GM19351 (cell line): ENCODE measurements around the gene TMSB15C.
"Not testable (repeated sequence)": the region's sequence is repeated elsewhere in the genome, so short reads cannot be mapped to it uniquely, and the experiment has no call there.

Source experiments
- ATAC-seq: cut with Tn5 transposase; IDR thresholded peaks from one replicate; pipeline ENCODE4 v1.9.1; 2021; ENCODE audit warnings: mild to moderate bottlenecking, moderate library complexity; ENCODE audit not compliant: unreplicated experiment

Gene TMSB15C

DNA sequence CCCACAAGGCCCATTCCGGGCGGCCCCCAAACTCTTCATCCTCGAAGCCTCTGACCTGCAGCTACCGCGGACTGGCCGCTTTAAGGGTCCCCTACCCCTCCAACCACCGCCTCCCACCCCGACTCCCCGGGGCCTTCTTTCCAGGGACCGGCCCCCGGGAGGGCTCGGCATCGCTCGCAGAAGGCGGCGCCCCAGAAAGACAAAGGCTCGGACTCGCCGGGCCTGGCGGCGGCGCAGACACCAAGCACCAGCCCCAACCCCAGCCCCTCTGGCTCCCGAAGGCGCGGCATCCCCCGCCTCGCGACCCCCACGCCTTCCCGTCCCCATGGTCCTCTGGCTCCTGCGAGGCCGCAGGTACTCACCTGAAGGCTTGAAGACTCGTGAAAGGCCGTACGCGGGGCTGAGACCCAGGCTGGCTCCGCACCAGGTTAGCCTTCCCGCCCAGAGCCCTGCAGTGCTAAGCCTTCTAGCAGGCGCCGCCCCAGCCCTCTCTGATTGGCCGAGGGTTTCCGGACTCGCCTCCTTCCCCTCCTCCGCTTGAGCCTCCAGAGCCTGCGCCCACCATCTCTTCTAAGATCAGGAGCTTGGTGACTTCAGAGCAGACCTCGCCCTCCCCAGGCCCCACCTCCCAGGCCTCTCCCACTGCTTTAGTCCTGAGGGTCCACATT lies at the start of gene TMSB15C:
Gene TMSB15C, minus strand, starts transcription at position 459 of the 668 bp plus-strand sequence.
- peak; percentile 98 for ATAC-seq

DNA sequence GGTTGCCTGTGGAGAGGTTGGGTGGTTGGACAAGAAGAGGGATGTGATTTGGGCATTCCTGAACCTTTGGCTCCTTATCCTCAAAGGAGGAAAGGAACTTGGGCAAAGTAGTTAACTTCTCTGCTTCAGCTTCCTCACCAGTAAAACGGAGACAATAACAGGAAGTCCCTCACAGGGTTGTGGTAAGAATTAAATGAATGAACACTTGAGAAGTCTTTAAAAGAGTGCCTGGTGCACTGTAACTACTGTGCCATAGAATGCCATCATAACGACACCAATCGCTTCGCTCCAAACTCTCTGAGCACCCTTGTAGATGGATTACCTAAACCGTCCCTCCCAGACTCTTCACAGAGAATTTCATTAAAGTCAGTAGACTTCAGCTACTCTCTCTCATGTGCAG lies 46.8 kb upstream of the TMSB15C start:
- no peak for ATAC-seq

DNA sequence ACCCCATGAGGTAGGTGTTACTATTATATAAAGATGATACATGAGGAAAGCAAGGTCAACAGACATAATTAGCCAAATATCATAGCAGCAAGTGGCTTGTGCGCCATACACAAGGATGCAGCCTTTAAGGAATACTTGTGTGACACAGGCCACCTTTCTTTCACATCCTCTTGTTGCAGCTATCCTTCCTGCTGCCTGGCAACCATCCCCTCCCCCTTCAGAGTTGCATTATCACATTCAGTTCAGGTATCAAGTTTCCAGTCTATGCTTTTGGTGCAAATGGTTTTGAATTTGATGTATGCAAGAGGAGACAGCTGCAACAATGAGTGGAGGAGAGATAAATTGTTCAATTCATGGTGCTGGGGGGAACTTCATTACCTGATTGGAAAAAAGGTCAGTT lies 42.7 kb upstream of the TMSB15C start:
- ATAC-seq, result no peak

DNA sequence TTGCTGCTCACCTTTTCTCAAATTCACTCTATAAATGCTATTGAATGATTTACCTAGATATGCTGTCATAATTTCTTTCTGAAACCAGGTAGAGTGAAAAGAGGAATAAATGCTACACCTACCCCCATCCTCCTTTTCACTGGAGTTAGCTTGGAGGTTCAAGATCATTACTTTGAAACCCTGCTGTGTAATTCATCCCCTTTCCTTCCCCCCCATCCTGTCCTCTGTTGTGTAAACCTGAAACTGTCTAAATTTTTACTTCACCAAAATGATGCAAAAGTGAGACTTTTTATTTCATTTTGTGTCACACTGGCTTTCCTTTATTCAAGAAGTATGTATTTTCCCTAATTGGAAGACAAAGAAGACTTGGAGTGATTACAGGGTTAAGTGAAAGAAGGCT lies 41.7 kb upstream of the TMSB15C start:
- no peak for ATAC-seq

DNA sequence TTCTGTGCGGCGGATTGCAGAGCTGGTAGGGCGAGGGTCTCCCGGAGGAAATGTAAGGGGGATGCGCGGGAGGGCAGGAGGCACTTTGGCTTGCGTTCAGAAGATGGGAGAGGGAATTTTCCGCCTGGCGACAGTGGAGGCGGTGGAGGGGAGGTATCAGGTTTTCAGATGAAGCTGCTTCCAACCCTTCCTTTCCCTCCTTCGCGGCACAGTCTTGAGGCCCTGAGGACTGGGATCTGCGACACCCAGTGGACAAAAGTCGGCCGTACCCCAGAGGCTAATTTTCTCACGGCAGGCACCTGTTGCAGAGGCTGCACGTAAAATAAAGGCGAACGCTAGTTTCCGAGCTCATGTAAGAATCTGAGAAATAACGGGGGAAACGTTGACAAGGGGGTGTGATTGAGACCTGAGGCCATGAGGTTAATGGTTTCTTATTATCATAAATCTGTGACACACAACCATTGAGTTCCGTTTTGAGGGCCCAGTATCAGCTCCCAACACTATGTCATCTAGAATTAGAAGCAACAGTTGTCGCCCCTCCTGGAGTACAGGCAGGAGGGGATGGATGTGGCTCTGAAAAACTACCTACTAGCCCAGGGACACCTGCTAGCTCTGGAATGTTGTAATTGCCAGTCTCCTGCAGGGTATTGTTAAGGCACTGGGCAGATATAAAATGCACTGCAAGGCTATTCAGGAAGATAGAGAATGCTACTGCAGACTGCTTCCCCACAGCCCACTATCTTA lies 37.4 kb upstream of the TMSB15C start:
- ATAC-seq, result peak; percentile 49

DNA sequence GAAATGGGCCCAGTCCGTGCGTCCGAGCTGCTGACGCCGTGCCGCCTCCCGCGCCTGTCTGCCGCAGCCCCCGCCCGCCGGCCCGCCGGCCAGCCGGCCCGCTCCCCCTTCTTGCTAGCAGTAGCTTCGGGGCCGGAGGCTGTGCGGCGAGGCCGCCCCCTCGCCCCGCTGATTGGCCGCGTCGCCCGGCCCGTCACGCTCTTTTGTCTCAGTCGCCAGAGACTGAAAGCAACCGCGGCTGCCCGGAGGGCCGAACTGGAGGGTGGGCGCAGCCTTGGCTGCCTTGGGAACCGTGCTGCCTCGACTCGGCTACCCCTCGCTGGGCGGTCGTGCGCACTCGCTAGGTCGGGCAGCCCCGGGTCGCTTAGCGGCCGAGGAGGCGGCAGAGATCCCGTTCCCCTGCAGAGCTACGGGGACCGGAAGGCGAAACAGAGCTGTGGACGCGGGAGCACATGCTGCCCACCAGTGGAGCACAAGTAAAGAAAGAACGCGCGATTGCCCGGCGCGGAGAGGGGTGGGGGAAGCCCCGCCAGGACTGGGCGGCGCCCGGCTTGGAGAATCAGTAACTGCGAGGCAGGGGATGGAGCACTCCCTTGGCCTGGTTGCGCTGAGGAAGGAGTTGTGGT lies 36.4 kb upstream of the TMSB15C start, which contains the start of gene ZCCHC18:
Gene ZCCHC18, plus strand, starts transcription at position 198 of the 626 bp plus-strand sequence. CDS start 1,589 bp downstream, outside the sequence.
- ATAC-seq, result peak; percentile 64

DNA sequence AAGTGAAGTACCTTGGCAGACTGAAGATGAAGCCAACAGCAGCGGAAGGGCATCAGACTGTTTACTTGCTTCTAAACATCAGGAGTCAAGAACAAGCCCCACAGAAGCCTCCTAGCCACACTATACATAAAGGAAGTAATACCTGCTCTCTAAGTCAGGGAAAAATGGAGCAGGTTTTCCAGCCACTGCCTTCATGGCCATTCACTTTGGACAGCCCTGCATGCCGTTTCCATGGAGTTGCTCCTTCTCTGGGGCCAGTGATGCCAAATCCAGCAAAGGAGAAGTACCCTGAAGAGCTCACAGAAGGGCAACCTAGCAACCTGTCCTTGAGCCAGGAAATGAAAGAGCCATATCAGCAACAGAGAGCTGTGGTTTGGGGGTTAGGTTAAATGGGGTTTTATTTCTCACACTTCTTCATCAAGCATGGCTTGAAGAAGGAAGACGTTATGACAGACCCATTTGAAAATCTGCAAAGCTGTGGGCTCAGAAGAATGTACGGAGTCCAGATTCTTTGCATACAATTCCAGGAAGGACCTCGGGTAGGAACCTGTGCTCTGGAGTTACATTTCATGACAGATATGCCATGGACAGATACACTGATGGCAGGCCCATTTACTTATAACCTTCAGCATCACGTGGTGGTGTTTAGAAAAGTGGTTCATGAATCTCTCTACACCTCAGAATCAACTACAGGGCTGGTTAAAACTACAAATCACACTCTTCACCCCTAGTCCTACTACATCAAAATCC lies 34.6 kb upstream of the TMSB15C start:
- peak; percentile 48 for ATAC-seq

DNA sequence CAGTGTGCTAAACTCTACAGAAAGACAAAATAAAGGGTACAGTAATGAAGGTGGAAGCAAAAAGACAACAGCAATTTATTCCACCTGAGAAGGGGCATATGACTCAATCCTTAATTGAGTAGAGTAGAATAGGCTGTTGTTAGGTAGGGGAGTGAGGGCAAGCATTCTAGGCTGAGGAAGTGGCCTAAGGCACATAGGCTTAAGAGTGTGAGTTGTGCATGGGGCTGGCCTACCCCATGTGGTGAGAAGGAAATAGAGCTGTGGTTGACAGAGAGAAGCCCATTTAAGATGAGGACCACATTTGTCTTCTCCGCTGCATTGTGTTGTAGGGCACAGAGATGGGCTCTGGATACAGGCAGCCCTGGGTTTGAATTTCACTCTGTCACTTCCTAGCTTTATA lies 32.9 kb upstream of the TMSB15C start:
- no peak for ATAC-seq

DNA sequence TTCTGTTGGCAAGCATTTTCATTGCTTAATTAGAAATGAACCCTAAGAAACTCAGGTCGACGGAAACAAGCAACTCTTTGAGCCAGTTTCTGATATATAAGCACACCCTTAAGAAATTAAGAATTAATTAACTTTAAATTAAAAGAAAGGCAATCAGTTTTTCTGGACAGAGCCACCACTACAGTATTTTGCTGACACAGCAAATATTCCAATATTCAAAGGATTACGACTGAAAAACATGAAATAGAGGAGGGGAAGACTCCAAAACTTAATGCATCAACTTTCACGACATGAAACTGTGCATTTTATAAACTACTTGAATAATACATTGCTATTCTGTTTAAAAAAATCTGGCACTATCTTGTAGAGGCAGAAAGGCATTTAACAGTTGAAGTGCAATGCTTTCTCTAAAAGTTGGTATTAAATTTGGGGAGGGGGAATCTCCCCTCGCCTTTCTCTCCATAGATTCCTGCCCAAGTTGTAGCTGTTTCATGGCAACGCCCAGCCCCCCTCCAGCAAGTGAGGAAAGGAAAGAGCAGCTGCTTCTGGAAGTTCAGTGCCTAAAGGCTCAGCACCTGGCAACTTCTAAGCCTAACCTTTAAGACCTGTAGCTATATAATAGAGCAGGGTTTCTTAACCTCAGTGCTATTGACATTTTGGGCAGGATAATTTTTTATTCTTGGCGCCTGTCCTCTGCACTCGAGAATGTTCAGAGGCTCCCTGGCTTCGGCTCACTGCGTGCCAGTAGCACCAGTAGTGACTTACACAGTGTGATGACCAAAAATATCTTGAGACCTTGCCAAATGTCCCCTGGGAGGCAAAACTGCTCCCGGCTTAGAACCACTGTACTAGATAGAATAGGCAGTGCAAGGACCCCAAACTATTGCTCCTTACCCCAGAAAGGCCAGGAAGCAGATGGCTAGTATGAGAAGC lies 29.6 kb upstream of the TMSB15C start:
- ATAC-seq, result no peak

DNA sequence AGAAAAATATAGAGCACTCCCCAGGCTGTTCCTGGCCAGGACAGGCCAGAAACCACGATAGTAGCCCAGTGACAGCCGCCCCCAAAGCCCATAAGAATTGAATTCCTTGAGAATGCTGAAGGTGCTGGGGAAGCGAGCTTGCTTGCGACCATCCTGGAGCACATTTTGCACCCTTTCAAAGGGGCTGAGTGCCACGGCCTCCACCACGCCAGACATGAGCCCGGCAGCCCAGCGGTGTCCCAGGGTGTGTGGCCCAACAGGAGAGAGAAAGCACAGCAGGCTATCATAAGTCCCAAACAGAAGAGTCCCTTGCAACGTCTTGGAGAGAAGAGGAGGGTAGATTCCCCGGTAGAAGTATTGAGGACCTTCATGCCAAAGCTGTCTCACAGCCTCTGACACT lies 28.6 kb upstream of the TMSB15C start:
- no peak for ATAC-seq

DNA sequence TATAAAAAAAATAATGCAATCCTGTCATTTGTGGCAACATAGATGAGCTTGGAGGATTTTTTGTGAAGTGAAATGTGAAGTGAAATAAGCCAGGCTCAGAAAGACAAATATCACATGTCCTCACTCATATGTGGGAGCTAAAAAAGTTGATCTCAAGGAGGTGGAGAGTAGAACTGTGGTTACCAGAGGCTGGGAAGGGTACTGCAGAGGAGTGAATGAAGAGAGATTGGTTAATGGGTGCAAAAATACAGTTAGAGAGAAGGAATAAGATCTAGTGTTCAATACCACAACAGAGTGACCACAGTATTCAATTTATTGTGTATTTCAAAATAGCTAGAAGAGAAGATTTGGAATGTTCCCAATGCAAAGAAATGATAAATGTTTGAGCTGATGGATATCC lies 22.9 kb upstream of the TMSB15C start:
- no peak for ATAC-seq

DNA sequence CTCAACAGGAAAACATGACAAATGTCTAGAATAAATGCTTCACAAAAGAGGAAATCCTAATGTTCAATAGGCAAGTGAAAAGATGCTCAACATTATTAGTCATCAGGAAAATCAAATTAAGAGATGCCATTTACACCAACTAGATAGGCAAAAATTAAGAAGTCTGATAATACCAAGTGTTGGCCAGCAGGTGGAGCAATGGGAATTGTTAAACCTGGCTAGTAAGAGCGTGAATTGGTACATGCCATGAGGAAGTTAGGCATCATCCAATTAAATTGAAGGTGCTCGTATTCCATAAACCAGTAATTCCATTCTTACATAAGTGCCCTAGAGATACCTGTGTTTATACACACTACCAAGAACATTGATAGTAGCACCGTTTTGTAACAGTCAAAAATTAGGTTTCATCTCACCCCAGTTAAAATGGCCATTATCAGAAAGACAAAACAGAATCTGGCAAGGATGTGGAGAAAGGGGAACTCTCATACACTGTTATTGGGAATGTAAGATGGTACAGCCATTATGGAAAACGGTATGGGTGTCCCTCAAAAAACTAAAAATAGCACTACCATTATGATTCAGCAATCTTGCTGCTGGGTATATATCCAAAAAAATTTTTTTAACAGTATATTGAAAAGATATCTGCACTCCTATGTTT lies 22.2 kb upstream of the TMSB15C start:
- ATAC-seq, result peak; percentile 91

DNA sequence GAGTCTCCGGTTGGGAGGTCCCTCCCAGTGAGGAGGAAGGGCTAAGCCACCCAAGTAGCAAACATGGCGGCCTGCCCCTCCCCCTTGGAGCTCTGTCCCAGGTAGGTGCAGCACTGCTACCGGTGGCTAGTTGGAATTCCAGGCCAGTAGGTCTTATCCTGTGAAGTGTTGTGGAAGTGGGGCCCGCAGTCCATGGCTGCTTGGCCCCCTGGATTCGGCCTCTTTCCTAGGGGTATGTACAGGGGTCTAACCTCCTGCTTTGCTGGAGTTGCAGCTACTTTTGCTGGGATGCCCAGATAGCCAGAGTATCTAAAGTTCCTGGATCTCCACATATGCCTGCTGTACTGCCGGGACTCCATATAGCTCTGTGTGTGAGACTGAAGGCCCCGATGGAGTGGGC lies 9.9 kb upstream of the TMSB15C start:
- ATAC-seq, result no peak

DNA sequence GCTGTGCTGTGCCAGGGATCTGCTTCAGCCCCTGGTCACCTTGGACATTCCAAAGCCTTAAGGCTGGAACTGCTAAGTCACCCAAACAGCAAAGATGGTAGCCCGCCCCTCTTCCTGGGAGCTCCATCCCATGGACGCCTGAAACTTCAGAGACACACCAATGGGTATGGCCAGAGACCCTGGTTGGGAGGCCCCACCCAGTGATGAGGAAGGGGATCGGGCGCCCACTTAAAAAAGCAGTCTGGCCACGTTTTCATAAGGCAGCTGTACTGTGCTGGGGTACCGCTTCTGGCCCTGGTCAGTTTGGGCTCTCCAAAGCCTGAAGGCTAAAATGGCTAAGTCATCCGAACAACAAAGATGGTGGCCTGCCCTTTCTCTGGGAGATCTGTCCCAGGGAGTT lies 9.4 kb upstream of the TMSB15C start:
- ATAC-seq, result no peak

DNA sequence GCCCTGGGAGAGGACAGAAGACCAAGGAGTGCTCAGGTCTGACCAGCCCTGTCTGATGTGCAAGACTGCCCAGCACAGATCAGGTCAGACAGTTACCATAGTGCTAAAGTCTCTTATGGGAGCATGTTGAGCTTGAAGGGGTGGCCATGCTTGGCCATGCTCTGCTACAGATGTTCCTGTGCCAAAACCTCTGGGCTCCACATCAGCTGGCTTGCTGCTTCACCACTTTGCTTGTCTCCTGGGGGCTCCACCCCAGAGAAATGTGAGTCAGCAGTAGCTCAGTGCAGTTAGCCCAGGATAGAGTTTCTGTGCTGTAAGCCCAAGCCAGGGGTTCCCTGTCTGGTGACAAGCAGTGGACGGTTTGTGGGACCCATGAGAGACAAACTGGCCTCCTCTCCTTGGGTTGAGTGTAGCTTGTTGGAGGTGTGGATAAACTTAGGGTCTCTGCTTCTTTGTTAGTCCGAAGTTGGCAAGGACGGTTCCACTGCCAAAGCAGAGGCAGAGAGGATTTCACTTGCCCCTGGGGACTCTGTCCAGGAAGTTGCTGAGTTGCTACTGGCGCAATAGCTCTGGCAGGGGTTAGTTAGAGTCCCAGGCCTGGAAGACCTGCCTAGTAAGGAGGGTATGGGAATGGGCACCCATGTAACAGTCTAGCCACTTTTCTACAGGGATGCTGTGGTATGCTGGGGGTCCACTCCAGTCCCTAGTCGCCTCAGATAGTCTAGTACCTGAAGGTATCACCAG lies 8.7 kb upstream of the TMSB15C start:
- no peak for ATAC-seq

DNA sequence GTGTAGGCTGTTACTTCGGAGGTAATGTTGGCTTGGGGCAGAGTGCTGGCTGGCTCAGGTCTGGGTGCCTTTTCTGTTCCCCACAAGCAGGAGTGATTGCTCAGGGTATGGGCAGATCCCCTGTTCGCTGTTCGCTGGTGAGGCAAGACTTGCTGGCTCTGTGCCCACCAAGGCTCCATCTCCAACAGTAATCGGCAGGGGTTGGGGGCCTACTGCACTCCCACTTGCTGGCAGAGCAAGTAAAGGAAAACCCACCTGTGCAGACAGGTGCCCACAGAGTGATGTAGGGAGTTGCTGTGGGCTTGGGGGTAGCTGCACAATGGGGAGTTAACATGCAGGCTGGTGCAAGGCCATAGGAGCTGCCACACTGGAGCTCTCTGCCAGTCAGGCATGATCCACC lies 8.0 kb upstream of the TMSB15C start:
- no peak for ATAC-seq

DNA sequence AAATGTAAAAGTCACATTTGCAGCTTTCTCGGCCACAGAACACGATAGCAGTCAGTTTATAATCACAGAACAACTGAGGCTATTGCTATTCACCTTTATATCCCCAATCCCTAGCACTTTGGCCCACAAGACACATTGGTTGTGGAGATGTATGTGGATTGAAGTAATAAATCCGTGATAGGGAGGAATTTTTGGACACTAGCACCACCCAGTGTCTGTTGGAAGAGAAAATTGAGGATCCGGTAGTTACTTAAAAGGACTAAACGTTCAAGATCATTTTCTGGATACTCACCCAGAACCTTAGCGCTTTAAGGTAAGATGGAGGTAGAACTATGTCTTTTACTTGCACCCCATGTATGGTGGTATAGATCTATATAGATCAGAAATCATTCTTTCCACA lies 1.8 kb upstream of the TMSB15C start:
- not testable (repeated sequence) for ATAC-seq

DNA sequence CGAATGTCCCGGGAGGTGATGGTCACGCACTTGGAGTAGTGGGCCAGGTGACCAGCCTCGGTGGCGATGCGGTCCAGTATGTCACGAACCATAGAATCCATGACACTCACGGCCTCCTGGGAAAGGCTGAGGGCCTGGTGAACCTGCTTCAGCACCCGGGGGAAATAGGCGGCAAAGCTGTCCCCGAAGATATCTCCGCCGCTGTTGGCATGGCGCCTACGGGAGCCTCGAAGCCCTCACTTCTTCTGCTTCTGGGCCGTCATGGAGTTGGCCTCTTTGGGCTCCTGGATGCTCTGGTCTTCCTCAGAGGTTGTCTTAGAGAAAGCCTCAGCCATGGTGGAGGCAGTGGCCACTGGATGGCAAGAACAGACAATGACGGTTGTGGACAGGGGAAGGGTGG lies 13.4 kb downstream of the TMSB15C start:
- ATAC-seq, result not testable (repeated sequence)

DNA sequence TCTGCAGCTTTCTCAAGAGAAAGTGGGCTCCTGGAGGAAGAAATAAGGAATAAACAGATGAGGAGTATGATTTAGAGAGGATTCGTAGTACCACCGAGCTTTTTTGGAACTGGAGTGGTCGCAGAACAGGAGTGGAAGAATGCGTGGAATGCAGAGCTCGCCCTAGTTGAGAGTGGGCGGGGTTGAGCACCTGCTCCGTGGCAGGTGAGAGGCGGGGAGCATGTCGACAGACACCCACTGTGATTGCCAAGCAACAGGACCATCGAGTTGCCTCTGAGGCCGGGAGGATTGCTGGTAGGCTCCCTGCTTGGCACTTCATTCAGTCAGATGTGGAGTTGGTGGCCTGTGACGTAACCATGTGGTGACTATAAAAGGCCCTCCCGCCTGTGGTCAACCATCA lies 21.1 kb downstream of the TMSB15C start:
- ATAC-seq, result not testable (repeated sequence)
